ENCODE data around the gene PPP1R9A.

DNA sequence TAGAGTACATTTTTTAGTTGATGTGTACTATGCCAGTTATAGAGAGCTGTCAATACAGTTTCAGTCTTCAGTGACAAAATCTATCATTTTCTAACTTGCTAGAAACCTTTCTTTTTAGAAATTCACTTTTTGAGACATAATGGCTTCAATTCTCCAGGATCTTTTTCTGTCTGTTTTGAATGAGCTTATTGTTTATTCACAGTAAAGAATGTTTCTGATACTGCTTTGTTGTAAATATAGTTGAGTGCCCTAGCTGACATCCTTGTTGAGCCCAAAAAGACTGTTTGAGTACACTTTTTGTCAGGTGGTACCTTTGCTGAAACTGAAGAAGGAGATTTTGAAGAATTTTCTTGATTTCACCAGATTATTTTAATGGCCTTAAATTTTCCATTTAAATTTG, 139.9 kb downstream of the PPP1R9A start:
- no peak for TF ChIP-seq ZC3H10 (CRISPR knock-in tag; IDR thresholded peaks at IDR 0.05)
- TF ChIP-seq ZFP30 (CRISPR knock-in tag; IDR thresholded peaks at IDR 0.05): no peak

All from SK-N-SH treated with all-trans-retinoic acid at 6 μM for 48 hours (cell line).